ENCODE results near the gene TTLL6.

Gene TTLL6

DNA sequence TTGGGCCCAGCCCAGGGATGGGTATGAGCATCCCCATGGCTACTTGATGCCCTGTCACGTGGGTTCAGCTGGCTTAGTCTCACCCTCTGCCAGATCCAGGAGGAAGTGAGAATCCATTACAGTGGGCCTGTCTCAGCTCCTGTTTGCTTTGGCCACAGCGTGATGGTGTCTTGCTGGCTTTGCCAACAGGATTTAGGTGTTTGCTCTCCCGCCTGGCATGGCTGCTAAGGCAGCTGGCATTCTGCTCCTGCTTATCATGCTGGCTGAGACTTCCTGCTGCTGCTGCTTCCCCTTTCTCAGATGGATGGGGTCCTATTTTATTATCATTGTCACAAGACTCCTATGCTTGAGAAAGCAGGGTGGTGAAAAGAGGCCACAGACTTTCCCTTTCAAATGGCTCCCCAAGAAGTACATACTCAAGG is 60.2 kb downstream of the TTLL6 start:
- DNase-seq: no peak

DNA sequence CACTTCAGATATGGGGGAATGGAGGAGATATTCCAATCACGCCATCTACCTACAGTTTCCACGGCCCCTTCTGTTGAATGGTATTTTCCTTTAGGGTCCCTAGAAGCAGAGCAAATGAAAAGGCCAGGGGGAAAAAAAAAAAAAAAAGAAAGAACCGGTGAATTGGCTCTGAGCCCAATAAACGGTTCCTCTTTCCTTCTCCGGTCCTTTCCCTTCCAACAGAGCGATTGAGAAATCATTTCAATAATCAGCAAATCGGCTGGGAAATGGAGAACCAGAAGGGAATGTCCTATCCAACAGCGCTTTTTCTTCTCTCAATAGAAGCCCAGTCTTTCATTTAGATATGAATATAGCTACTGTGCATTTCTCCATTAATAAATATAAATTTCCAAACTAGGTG is 61.7 kb downstream of the TTLL6 start:
- DNase-seq: no peak

DNA sequence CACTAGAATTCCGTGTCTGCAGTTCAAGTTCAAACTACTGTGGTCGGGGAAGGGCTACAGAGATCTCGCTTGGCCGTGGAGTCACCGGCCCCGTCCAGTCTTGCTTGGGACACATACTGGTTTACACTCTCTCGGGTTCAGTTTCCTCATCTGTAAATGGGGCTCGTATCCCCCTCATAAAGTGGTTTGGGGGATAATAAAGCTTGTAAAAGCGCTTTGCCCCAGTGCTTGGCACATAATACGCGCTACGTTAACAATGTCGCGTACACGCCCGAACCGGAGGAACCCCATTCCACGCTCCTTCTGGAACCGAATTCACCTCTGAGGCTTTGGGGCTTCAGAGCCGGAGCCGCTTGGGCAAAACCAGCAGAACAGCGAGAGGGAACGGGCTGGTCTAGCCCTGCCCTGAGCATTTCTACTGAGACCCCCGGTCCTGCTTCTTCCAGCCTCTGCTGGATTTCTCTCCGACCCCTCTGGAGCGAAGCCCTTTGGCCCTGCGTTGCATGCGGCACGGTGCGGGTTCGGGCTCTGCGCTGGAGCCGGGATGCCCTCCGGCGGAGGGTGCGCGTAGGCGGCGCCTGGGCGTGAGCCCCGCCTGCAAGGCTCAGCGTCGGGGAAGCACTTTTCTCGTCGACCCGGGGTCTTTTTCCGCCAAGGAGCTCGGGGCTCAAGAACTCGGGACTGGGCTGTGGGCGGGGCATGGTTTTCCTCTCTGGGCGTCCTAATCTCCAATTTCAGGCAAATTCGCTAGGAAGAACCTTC is 62.3 kb downstream of the TTLL6 start:
- no peak for DNase-seq

DNA sequence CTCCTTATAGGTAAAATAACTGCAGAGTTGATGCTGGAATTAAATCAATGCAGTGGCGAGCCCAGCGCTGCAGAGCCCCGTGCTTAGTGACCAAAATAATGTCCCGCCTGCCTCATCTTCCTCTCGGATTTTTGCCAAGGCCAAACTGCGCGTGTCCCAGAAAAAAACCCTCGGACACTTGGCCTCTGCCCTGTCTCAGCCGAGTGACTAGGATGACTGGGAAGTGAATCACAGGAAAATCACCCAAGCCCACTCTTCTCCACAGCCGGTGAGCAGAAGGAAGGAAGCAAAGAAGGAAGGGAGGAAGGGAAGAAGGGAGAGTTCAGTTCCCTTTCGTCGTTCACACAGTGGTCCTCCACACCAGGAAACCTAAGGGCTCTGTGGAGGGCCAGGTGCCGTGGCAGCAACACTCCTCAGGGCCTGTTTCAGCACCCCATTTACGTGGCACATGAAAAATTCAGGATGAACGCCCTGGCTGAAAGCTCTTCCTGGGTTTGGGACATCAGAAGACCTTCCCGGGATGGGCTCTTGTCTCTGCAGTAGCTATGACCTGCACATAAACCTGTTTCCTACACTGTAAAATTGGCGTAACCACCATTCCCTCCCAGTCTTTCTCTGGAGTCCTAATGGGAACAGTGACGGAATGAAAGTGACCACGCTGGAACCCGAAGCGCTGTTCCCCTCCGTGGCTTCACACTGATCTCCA is 63.1 kb downstream of the TTLL6 start:
- DNase-seq: no peak

- DNase-seq: no peak
Measured at GRCh38 chr17:48752399-48753288, 64.4 kb downstream of the TTLL6 start.

DNA sequence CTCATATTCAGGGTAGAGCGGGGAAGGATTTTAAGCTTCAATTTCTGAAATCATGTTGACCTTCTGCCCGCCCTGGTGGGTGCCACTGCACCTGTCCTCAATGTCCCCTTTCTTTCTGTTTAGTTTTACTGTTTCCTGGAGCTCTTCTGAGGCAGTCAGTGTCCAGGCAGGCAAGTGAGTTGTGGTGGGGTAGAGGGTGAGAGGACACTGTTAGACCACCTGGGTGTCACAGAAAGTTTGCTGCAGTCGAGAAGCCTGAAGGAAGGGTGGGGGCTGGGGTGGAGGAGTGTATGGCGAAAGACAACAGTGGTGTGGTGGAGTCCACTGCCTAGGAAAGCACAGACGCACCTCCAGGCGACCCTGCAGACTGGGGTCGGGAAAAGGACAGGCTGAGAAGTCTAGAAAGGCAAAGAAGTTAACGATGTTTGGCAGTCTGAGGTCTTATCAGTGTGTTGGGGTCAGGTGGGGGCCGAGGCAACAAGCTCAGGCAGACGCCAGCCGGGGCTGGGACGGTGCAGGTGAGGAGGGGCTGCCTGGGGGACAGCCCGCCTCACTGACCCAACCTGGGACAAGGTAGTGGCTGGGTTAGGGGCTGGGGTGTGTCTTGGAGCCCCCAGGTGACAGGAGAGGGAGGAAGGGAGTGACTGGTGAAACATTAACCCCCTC is 65.2 kb downstream of the TTLL6 start:
- DNase-seq: no peak

DNA sequence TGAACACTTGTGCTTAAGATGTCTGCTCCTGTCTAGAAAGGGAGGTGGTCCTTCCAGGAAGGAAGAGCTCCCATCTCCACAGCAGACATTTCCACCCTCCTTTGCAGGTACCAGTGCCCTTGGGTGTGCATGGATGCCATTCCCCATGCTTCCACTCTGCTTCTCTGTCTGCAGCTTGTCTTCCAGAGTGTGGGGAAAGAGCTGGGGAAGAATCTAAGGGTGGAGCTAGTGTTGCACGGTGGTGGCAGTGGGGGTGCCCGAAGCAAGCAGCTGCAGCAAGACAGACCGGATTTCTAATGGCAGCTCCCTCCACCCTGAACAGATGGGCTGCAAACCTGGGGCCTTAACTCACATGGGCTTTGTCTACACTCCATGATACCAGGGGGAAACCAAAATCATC is 65.9 kb downstream of the TTLL6 start:
- DNase-seq: no peak

DNA sequence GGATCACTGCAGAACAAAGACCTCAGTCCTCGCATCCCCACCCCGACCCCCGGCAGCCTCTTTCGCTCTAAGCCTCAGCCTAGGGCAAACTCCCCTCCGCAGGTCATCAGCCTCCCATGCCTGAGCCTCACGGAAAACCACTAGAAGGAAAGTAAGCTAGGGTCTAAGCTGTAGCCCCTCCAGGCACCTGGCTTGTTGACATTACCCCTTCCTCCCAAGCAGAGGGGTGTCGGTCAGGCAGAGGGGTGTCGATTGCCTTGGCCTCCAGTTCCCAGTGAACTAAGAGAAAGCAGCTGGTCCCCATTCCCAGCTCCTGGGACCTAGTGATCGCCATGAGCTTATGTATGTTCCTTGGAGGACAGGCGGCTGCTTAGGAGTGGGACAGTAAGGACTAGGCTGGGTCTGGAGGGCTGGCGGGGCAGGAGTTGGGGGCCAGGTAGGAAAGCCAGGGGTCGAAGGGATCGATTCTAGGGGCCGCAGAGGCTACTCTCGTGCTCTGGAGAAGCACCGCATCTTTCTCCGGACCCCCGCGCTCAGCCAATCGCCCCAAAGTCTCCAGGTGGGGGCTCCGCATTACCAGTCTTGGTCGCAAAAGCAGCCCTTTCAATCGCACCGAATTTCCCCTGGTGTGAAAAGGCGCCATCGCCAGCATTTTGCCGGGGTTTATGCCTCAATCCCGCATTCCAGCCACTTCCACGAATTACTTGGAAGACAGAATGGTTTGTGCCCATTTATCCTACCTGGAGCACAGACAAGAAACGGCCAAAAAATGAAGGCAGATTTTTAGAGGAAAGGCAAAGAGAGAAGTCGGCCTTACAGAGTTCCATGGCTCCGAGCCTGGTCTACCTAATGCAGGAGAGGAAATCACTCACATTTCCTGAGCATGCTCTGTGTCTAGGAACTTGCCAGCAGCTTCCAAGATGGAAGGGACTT is 67.1 kb downstream of the TTLL6 start:
- DNase-seq: no peak

DNA sequence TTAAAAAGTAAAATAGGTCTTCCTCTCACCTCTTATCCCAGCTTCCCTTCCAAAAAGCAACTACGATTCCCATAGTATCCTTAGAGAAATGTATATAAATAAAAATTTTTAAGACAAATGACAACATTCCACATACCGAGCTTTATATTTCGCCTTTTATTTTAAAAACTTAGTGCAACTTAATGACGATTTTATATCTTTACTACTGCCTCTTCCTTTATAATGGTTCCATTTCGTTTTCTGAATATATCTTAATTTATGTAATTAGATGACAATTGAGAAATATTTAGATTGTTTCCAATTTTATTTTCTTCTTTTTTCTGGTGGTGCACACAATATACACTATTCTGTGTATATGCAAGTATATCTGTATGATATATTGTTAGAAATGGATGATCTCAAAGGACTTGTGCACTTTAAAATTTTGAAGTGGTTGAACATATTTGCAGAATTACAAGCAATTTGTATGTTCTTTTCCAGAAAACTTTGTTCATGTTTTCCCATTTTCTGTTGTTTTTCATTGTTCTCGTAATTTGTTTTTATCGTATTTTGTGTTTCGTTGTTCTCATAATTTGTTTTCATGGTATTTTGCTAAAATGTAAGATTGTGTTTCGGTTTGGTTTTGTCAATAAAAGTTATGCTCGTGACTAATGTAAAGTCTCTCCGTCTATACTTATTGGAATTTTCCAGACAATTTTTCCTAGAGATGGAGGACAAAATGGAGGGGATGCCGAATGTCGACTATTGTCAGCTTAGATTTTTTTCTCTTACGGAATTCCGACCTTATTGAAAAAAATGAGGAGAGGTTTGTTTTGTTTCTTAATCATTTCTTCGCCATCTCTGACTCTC is 68.1 kb downstream of the TTLL6 start:
- no peak for DNase-seq

GRCh38 chr17:48747445-48748363 is 69.3 kb downstream of the TTLL6 start:
- no peak for DNase-seq

- no peak for DNase-seq
Measured at GRCh38 chr17:48746916-48747444, 70.0 kb downstream of the TTLL6 start.

GRCh38 chr17:48745381-48746275 is 71.4 kb downstream of the TTLL6 start:
- DNase-seq: no peak

- DNase-seq: no peak
Measured at GRCh38 chr17:48740537-48740936, 76.5 kb downstream of the TTLL6 start.

- no peak for DNase-seq
Measured at GRCh38 chr17:48738803-48739526, 78.1 kb downstream of the TTLL6 start.

GRCh38 chr17:48738424-48738802 is 78.6 kb downstream of the TTLL6 start:
- DNase-seq: no peak

DNA sequence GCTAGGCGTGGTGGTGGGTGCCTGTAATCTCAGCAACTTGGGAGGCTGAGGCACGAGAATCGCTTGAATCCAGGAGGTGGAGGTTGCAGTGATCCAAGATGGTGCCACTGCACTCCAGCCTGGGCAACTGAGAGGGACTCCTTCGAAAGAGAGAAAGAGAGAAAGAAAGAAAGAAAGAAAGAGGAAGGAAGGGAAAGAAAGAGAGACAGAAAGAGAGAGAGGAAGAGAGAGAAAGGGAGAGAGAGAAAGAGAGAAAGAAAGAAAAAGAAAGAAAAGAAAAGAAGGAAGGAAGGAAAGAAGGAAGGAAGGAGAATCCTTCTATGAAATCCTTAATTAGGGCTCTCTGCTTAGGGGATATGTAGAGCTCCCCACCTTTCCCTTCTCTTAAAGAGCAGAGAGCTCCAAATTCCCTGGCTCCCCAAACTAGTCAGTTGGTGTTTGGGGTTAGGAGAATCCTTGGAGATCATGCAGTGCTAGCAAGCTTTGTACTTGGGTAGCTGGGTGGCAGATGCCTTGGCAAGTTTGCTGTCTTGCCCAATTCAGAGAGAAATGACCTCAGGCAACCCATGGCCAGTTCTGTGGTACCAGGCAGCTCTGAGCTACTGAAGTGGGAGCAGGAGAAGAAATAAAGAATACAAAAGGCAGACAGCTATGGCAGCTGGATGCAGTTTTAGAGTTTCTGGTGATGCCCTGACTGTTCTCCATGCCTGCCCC is 79.5 kb downstream of the TTLL6 start:
- no peak for DNase-seq

DNA sequence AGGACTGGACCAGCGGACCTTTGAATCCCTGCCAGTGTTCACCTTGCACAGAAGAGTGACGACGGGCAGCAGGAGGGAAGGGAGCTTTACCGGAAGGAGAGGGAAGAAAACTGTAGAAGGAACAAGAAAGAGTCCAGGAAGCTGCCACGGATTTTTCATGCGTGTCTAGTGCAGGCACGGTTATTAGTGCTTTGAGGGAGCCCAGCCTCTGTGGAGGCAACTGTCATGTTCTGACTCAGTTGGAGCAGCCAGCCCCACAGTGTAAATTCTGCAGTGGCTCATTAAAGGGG is 82.0 kb downstream of the TTLL6 start:
- no peak for DNase-seq
